Skeletal muscle satellite cell (primary cell): ENCODE results near the gene ZNF354C.

Experiments used
- H3K27me3 ChIP-seq: 2 replicates; pipeline ENCODE4 v1.7.0; 2013; ENCODE audit warnings: low read length; ENCODE audit not compliant: control insufficient read depth, insufficient read depth
- H3K36me3 ChIP-seq: 2 replicates; pipeline ENCODE4 v1.7.0; 2013; ENCODE audit warnings: mild to moderate bottlenecking, control low read depth, low read length; ENCODE audit not compliant: insufficient read depth
- H3K4me1 ChIP-seq: 2 replicates; pipeline ENCODE4 v1.7.0; 2013; ENCODE audit warnings: low read length; ENCODE audit not compliant: control insufficient read depth, insufficient read depth
- H3K4me2 ChIP-seq: 2 replicates; pipeline ENCODE4 v1.7.0; 2013; ENCODE audit warnings: mild to moderate bottlenecking, low read length
- H3K4me3 ChIP-seq: 2 replicates; pipeline ENCODE4 v1.7.0; 2013; ENCODE audit warnings: low read length
- H3K9ac ChIP-seq: 2 replicates; pipeline ENCODE4 v1.7.0; 2013; ENCODE audit warnings: mild to moderate bottlenecking, low read depth, low read length, moderate library complexity
- H3K9me3 ChIP-seq: replicated peaks from 2 replicates; pipeline ENCODE4 v1.7.0; 2013; ENCODE audit warnings: mild to moderate bottlenecking, control low read depth, low read length

The ZNF354C gene

GRCh38 chr5:179115845-179116524 lies 55.8 kb downstream of the ZNF354C start:
- no peaks in the 10 kb centered on the region for H3K27me3 ChIP-seq
- H3K9ac ChIP-seq = no peak overlapping the region
- no peaks in the 10 kb centered on the region for H3K4me1 ChIP-seq
- H3K9me3 ChIP-seq = peaks cover 9% of the 10 kb centered on the region
- no peak overlapping the region for H3K4me3 ChIP-seq
- H3K4me2 ChIP-seq = no peak overlapping the region
- H3K36me3 ChIP-seq = peaks cover 40% of the 10 kb centered on the region

DNA sequence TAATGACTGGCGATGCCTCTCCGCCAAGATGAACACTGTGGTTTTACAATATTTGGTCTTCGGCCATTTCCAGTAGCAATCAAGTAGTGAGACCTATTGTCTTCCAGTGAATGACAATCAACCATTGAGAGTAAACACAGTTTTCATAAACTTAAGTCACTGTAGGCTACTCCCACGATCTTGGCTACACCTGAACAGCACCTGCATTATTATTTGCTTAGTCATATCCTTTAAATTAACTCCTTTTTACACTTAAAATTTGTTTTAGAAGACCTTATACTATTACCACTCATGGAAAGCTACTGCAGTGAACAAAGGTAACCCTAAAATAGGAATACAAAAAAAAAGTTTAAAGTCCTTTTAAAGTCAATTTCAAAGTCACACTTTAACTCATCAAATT lies 58.2 kb downstream of the ZNF354C start:
- H3K4me3 ChIP-seq = no peak overlapping the region
- H3K36me3 ChIP-seq = peaks cover 30% of the 10 kb centered on the region
- H3K4me1 ChIP-seq = no peaks in the 10 kb centered on the region
- no peak overlapping the region for H3K4me2 ChIP-seq
- no peak overlapping the region for H3K9ac ChIP-seq
- no peaks in the 10 kb centered on the region for H3K27me3 ChIP-seq
- H3K9me3 ChIP-seq = no peaks in the 10 kb centered on the region

- Histone ChIP-seq H3K4me1 (no peaks in the 10 kb centered on the region), H3K36me3 (peaks cover 25% of the 10 kb centered on the region), H3K9ac (no peak overlapping the region), H3K9me3 (no peaks in the 10 kb centered on the region), H3K4me2 (no peak overlapping the region), H3K4me3 (no peak overlapping the region), H3K27me3 (no peaks in the 10 kb centered on the region)
Measured at GRCh38 chr5:179118756-179119414, 58.7 kb downstream of the ZNF354C start.

DNA sequence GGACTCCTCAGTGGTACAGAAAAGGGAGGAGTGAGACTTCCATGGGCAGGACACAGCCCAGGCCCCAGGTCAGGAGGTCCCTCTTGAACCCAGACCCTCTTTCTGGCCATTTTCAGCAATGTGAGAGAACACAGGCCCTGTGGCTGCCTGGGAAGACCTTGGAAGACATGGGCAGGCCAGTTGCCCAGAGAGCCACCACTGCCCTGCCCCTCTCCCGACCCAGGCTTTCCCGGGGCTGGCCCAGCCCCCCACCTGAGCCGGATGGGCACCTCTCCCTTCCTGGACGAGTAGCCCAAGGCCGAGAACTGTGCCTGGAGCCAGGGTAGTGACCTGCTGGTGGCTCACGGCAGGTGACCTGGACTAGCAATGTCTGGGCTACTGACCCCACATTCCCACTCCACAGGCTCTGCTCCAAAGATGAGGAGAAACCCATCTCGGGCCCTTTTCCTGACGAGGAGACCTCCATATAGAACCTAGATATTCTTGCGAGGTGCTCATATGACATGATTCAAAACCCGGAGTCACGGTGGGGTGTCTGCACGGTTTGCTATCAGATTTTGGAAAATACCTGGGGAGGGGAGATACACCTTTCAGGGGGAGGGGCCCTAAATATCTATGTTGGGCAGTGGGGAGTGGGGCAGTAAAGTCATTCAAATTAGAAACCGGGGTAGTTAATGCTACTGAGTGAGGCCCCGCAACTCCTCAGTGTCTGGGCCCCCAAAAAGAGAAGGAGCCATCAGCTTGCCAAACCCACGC lies 59.4 kb downstream of the ZNF354C start:
- Histone ChIP-seq H3K4me3 (no peak overlapping the region), H3K27me3 (no peaks in the 10 kb centered on the region), H3K9me3 (no peaks in the 10 kb centered on the region), H3K4me2 (no peak overlapping the region), H3K4me1 (no peaks in the 10 kb centered on the region), H3K9ac (no peak overlapping the region), H3K36me3 (peaks cover 22% of the 10 kb centered on the region)

DNA sequence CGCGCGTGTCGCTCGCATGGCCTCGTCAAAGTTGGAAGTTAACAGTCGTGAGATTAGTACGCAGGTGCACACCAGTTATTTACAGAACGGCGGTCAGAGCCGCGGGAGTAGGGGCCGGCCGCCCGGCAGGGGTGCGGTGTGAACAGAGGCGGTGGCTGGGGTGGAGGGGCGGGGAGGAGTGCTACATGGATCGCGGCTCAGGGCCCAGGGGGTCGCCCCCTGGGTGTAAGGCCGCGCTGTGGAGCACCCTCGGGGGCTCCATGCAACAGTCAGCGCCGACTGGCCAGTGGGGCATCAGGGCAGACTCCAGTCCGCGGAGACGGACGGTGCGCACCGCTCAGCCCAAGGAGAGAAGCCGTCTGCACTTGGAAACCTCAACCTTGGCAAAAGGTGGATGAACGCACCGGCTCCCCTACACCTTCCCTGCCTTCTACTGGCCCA lies 60.3 kb downstream of the ZNF354C start:
- peaks cover 26% of the 10 kb centered on the region for H3K36me3 ChIP-seq
- no peak overlapping the region for H3K4me2 ChIP-seq
- no peaks in the 10 kb centered on the region for H3K9me3 ChIP-seq
- no peaks in the 10 kb centered on the region for H3K27me3 ChIP-seq
- H3K9ac ChIP-seq = no peak overlapping the region
- no peaks in the 10 kb centered on the region for H3K4me1 ChIP-seq
- H3K4me3 ChIP-seq = no peak overlapping the region

GRCh38 chr5:179120951-179121666 lies 60.9 kb downstream of the ZNF354C start:
- Histone ChIP-seq H3K27me3 (no peaks in the 10 kb centered on the region), H3K4me2 (no peak overlapping the region), H3K36me3 (peaks cover 28% of the 10 kb centered on the region), H3K9me3 (no peaks in the 10 kb centered on the region), H3K4me3 (no peak overlapping the region), H3K4me1 (no peaks in the 10 kb centered on the region), H3K9ac (no peak overlapping the region)

DNA sequence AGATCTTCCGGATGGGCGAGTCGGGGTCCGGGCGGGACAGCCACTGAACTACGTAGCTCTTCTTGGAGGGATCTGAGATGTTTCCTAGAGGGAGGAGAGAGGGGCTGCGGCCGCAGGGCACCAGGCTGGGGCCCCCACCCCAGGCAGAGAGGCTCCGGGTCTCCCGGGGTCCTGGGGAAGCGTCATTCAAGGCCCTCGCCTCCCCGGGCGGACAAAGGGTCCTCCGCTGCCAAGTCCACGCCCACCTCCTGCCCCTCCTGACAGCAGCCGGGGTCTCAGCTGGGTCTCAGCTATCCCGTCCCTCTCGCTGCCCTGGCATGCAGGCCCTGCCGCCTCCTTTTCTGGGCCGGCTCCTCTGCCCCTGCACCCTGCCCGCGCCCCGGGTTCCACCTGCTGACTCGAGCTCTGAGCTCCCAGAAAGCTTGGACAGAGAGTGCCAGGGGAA lies 61.5 kb downstream of the ZNF354C start:
- Histone ChIP-seq H3K27me3 (no peaks in the 10 kb centered on the region), H3K9ac (no peak overlapping the region), H3K4me3 (no peak overlapping the region), H3K36me3 (peaks cover 30% of the 10 kb centered on the region), H3K4me1 (no peaks in the 10 kb centered on the region), H3K9me3 (no peaks in the 10 kb centered on the region), H3K4me2 (no peak overlapping the region)

- H3K9me3 ChIP-seq = no peaks in the 10 kb centered on the region
Measured at GRCh38 chr5:179122411-179123108, 62.4 kb downstream of the ZNF354C start.

GRCh38 chr5:179123109-179123426 lies 62.9 kb downstream of the ZNF354C start:
- Histone ChIP-seq H3K36me3 (peaks cover 42% of the 10 kb centered on the region), H3K4me3 (no peak overlapping the region), H3K9ac (no peak overlapping the region), H3K4me2 (no peak overlapping the region), H3K9me3 (no peaks in the 10 kb centered on the region), H3K4me1 (no peaks in the 10 kb centered on the region), H3K27me3 (no peaks in the 10 kb centered on the region)

More at GRCh38 chr5:179122411-179123108, 62.4 kb downstream of the ZNF354C start:
- H3K4me3 ChIP-seq = no peak overlapping the region
- no peak overlapping the region for H3K4me2 ChIP-seq
- H3K4me1 ChIP-seq = no peaks in the 10 kb centered on the region
- no peak overlapping the region for H3K9ac ChIP-seq
- peaks cover 38% of the 10 kb centered on the region for H3K36me3 ChIP-seq
- H3K27me3 ChIP-seq = no peaks in the 10 kb centered on the region

DNA sequence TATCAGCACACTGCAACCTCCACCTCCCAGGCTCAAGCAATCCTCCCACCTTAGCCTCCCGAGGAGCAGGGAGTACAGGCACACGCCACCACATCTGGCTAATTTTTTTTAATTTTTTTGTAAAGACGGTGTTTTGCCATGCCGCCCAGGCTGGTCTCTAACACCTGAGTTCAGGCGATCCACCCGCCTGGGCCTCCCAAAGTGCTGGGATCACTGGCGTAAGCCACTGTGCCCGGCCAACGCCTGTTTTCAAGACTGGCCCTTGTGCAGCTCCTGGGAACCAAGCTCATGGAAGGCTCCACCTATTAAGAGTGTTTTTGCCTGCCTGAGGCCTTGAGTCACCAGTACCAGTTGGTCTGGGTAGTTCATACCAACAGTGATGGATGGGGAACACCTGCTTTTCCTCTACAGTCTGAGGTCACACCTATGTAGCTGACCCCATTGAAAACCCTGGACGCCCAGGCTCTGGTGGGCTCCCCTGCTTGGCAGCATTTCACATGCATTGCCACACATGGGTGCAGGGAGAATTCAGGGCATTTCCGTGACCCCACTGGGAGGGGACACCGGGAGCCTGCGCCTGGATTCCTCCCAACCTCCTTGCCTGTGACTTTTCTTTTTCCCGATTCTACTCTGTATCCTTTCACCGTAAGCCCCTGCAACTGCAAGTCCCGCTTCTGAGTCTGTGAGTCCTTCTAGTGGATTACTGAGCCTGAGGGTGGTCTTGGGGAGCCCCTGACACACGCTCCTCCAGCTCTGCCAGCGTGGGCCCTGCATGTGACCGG lies 63.5 kb downstream of the ZNF354C start:
- no peaks in the 10 kb centered on the region for H3K4me1 ChIP-seq
- no peaks in the 10 kb centered on the region for H3K27me3 ChIP-seq
- H3K4me3 ChIP-seq = no peak overlapping the region
- H3K4me2 ChIP-seq = no peak overlapping the region
- H3K36me3 ChIP-seq = peaks cover 40% of the 10 kb centered on the region
- no peak overlapping the region for H3K9ac ChIP-seq
- no peaks in the 10 kb centered on the region for H3K9me3 ChIP-seq
